K562 (cell line): ENCODE results near the gene ERF. TPM values are rescaled to one million over a fixed set of nuclear protein-coding genes. Genes with fewer than 3 reads are reported as not detected.

Experiments
- ARID1B ChIP-seq: fragments of 450-650 bp; IDR thresholded peaks from 2 replicates; pipeline ENCODE4 v1.6.1; 2016; ENCODE audit warnings: antibody characterized with exemption, mild to moderate bottlenecking, inconsistent platforms
- BCLAF1 ChIP-seq, 2 experiments: fragments of 450-650 bp in 1 of 2; IDR thresholded peaks; 2 replicates each; pipeline ENCODE4 v1.6.1; 2011 to 2017; ENCODE audit warnings: low read depth in 2 of 2, antibody characterized with exemption in 1 of 2, borderline replicate concordance in 1 of 2, low read length in 1 of 2, mild to moderate bottlenecking in 1 of 2, mixed read lengths in 1 of 2; ENCODE audit not compliant: control insufficient read depth in 1 of 2
- CEBPB ChIP-seq: fragments of 450-650 bp; IDR thresholded peaks from 2 replicates; pipeline ENCODE4 v1.6.1; 2016; ENCODE audit warnings: missing genetic modification characterization, missing compliant biosample characterization
- COPS2 ChIP-seq: fragments of 450-650 bp; conservative IDR thresholded peaks from 2 replicates; pipeline ENCODE4 v1.6.1; 2016; ENCODE audit warnings: mild to moderate bottlenecking, moderate library complexity
- CREM ChIP-seq: IDR thresholded peaks from 2 replicates; pipeline ENCODE4 v1.6.1; 2014; ENCODE audit warnings: antibody characterized with exemption, low read depth
- E2F6 ChIP-seq, 2 experiments: IDR thresholded peaks; 2 replicates each; pipeline ENCODE4 v1.6.1; 2011; ENCODE audit warnings: borderline replicate concordance in 1 of 2, control low read depth in 1 of 2, low read depth in 1 of 2, low read length in 1 of 2, mild to moderate bottlenecking in 1 of 2, mixed read lengths in 1 of 2, moderate library complexity in 1 of 2; ENCODE audit not compliant: insufficient read depth in 1 of 2, insufficient read length in 1 of 2, poor library complexity in 1 of 2, severe bottlenecking in 1 of 2; ENCODE audit errors: extremely low read depth in 1 of 2
- EP300 ChIP-seq: IDR thresholded peaks from 2 replicates; pipeline ENCODE4 v1.6.1; 2012; ENCODE audit warnings: low read length, improper control_type of control experiment
- JUND ChIP-seq, 2 experiments: IDR thresholded peaks; 2 replicates in 1 of 2; 3 replicates in 1 of 2; pipeline ENCODE4 v1.6.1; 2011; ENCODE audit warnings: borderline replicate concordance in 2 of 2, low read depth in 2 of 2, low read length in 2 of 2, improper control_type of control experiment in 1 of 2, missing biosample characterization in 1 of 2, missing genetic modification characterization in 1 of 2, missing genetic modification reagents in 1 of 2
- PPARD ChIP-seq: fragments of 250-450 bp; sonication (Bioruptor Pico); IDR thresholded peaks from 2 replicates; pipeline ENCODE4 v1.8.0; 2022; ENCODE audit warnings: inconsistent platforms, mild to moderate bottlenecking, moderate library complexity
- SIN3B ChIP-seq: fragments of 450-650 bp; IDR thresholded peaks from 2 replicates; pipeline ENCODE4 v1.6.1; 2017; ENCODE audit warnings: low read depth, mild to moderate bottlenecking, moderate library complexity
- SMARCA4 ChIP-seq: fragments of 450-650 bp; IDR thresholded peaks from 2 replicates; pipeline ENCODE4 v1.6.1; 2016
- ZBTB12 ChIP-seq: fragments of 250-450 bp; sonication (Bioruptor Pico); IDR thresholded peaks from 2 replicates; pipeline ENCODE4 v1.4.0; 2020
- ZKSCAN1 ChIP-seq: fragments of 150-350 bp; IDR thresholded peaks from 2 replicates; pipeline ENCODE4 v1.6.1; 2016; ENCODE audit warnings: low read depth, low read length
- ZNF584 ChIP-seq: fragments of 200-800 bp; sonication (Bioruptor generic); IDR thresholded peaks from 2 replicates; pipeline ENCODE4 v1.6.1; 2016; ENCODE audit warnings: low read depth, mild to moderate bottlenecking, missing genetic modification characterization, missing compliant biosample characterization
- ZNF592 ChIP-seq: fragments of 450-650 bp; IDR thresholded peaks from 2 replicates; pipeline ENCODE4 v1.6.1; 2017; ENCODE audit warnings: antibody characterized with exemption, mild to moderate bottlenecking
- polyA plus RNA-seq, 8 experiments: library from polyadenylated mRNA; depleted of rRNA in 4 of 8; stranded (reverse) in 5 of 8; unstranded in 3 of 8; fragments of >200 nt; fragmentation: Nextera tagmentation in 2 of 8; fragmentation: Illumina TruSeq in 1 of 8; extraction: Ambion mirVana in 2 of 8; extraction: Trizol in 1 of 8; gene quantifications; 2 replicates each; pipeline versions ENCODE4 v1.2.1 to v1.2.3, GENCODE V29; 2011 to 2014; ENCODE audit warnings: inconsistent platforms in 1 of 8, missing spikeins in 1 of 8
- total RNA-seq, 7 experiments: library from RNA; depleted of rRNA in 6 of 7; stranded (reverse); fragments of >200 nt in 6 of 7; fragmentation: Illumina TruSeq in 2 of 7; extraction: Trizol in 2 of 7; gene quantifications; 2 replicates each; pipeline versions ENCODE4 v1.2.1 to v1.2.3, GENCODE V29; 2011 to 2021; ENCODE audit warnings: low replicate concordance in 1 of 7
- TF ChIP-seq, protein P1 (sequence below), 2 experiments: fragments of 450-650 bp; IDR thresholded peaks; 2 replicates each; pipeline ENCODE4 v1.6.1; 2016

The ERF gene
- total and polyA plus RNA-seq, 9 of the 15 experiments (the other 6 are each of a cell fraction or from before 2014, with no cell fraction given) = 0.03 to 75.4 (median 27.0) TPM

DNA sequence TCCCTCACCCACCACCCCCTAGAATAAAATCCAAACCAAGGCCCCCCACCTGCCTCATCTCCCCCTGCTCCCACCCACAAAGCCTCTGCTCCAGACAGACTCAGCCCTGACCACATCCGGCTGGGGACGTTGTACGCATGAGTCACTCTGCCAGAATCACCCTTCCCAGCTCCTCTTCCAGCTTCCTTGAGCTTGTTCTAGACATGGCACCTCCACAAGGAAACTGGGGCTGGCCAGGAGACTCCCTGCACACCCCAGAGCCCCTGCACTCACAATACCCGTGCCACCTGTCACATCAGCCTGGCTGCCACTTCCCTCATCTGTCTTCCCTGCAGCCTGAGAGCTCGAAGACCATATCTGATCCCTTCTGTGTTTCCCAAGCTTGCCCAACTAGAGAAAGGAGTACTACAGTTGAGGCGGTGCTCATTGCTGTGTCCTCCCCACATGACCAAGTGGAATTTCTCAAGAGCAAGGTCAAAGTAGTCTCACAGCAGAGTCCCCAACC, 47.1 kb downstream of the ERF start (continued):
- TF ChIP-seq ZNF592 (peak; percentile 67), ZNF584 (peak; percentile 84), ZKSCAN1 (no peak), PPARD (CRISPR knock-in tag) (no peak), ZBTB12 (no peak), EP300 (peak; percentile 30; the same call in 1 of the 2 replicates), CEBPB (peak; percentile 44; the same call in 1 of the 2 replicates), ARID1B (peak; percentile 75), COPS2 (no peak), JUND (IDR thresholded peaks at IDR 0.05; ENCODE audit: borderline replicate concordance, low read depth, low read length) (peak; percentile 92), JUND (tag; IDR thresholded peaks at IDR 0.05; ENCODE audit: borderline replicate concordance, low read depth, low read length) (peak; percentile 52; the same call in 1 of the 3 replicates), BCLAF1 (IDR thresholded peaks at IDR 0.05; ENCODE audit: borderline replicate concordance in 1 of 2, control insufficient read depth in 1 of 2, low read depth in 2 of 2, low read length in 1 of 2) (no peak), SIN3B (no peak), CREM (peak; percentile 30), E2F6 (IDR thresholded peaks at IDR 0.05; ENCODE audit: borderline replicate concordance in 1 of 2, extremely low read depth in 1 of 2, insufficient read depth in 1 of 2, insufficient read length in 1 of 2, low read depth in 1 of 2, low read length in 1 of 2, poor library complexity in 1 of 2, severe bottlenecking in 1 of 2) (no peak), SMARCA4 (peak; percentile 81)
- TF ChIP-seq, protein P1, sequence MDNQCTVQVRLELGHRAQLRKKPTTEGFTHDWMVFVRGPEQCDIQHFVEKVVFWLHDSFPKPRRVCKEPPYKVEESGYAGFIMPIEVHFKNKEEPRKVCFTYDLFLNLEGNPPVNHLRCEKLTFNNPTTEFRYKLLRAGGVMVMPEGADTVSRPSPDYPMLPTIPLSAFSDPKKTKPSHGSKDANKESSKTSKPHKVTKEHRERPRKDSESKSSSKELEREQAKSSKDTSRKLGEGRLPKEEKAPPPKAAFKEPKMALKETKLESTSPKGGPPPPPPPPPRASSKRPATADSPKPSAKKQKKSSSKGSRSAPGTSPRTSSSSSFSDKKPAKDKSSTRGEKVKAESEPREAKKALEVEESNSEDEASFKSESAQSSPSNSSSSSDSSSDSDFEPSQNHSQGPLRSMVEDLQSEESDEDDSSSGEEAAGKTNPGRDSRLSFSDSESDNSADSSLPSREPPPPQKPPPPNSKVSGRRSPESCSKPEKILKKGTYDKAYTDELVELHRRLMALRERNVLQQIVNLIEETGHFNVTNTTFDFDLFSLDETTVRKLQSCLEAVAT (IDR thresholded peaks at IDR 0.05) = peak in 1 of 2 experiments; percentile 57; a peak in 2 of 4 replicates
